ENCODE measurements around the gene IRF2BPL. TPM values are rescaled to one million over a fixed set of nuclear protein-coding genes. Genes with fewer than 3 reads are reported as not detected.

The IRF2BPL gene
- total RNA-seq, 4 donors from 2014 or later: 21.0 to 53.5 (median 32.5) TPM

GRCh38 chr14:77066578-77067172 lies 38.2 kb upstream of the IRF2BPL start:
- no peak overlapping the region for H3K4me3 ChIP-seq
- in situ Hi-C loops (cut with MboI; ENCODE audit: low pct_ligation_motif_present in 1 of 4, low pct_unique_long_range_greater_than_20kb in 1 of 4, low sequenced_read_pairs in 3 of 4) (loop anchor here in 2 of 4 donors (5.0 to 10.0 kb wide), 3 partner anchors 152 to 194 kb away; no protein-coding TSS in a partner anchor), intact Hi-C loops (cut with DNase I; ENCODE audit: low total_unique reads) (no loop called here)
- H3K4me1 ChIP-seq: peaks cover 4 to 17% (median 7%) of the 10 kb centered on the region in 4 donors
- no peak overlapping the region for H3K27ac ChIP-seq
- DNase-seq: no peak
- WGBS, 2 donors (ENCODE audit: low coverage in 1 of 2): 64% methylated on average over 10 of the region's 10 CpGs; no CpG with 5 or more reads in 1 of the 2 donors
- H3K36me3 ChIP-seq: no peaks in the 10 kb centered on the region
- H3K9me3 ChIP-seq: no peaks in the 10 kb centered on the region
- no peaks in the 10 kb centered on the region for H3K27me3 ChIP-seq
- no peak for TF ChIP-seq CTCF (IDR thresholded peaks at IDR 0.05)

- H3K27ac ChIP-seq: no peak overlapping the region
- H3K4me3 ChIP-seq: no peak overlapping the region
- TF ChIP-seq EP300 (IDR thresholded peaks at IDR 0.05; ENCODE audit: low read depth) (no peak), POLR2AphosphoS5 (IDR thresholded peaks at IDR 0.05) (no peak), CTCF (IDR thresholded peaks at IDR 0.05) (no peak)
- in situ Hi-C loops (cut with MboI; ENCODE audit: low pct_ligation_motif_present in 1 of 4, low pct_unique_long_range_greater_than_20kb in 1 of 4, low sequenced_read_pairs in 3 of 4) (loop anchor here in 2 of 4 donors (5.0 to 10.0 kb wide), 3 partner anchors 151 to 194 kb away; no protein-coding TSS in a partner anchor), intact Hi-C loops (cut with DNase I; ENCODE audit: low total_unique reads) (no loop called here)
- no peaks in the 10 kb centered on the region for H3K9me3 ChIP-seq
- H3K4me1 ChIP-seq: peaks cover 4 to 17% (median 7%) of the 10 kb centered on the region in 4 donors
- DNase-seq: no peak
- WGBS, 2 donors (ENCODE audit: low coverage in 1 of 2): 54 to 71% methylated on average over 2 to 6 of the region's 6 CpGs
- H3K36me3 ChIP-seq: no peaks in the 10 kb centered on the region
- no peaks in the 10 kb centered on the region for H3K27me3 ChIP-seq
These were observed 37.5 kb upstream of the IRF2BPL start for GRCh38 chr14:77065851-77066577.

- Histone ChIP-seq H3K4me1 (peaks cover 0 to 7% (median 6%) of the 10 kb centered on the region in 4 donors), H3K4me3 (no peak overlapping the region), H3K27ac (no peak overlapping the region), H3K9me3 (no peaks in the 10 kb centered on the region), H3K27me3 (no peaks in the 10 kb centered on the region), H3K36me3 (no peaks in the 10 kb centered on the region)
- WGBS, 2 donors (ENCODE audit: low coverage in 1 of 2): 79% methylated on average over 8 of the region's 8 CpGs; no CpG with 5 or more reads in 1 of the 2 donors
- no peak for DNase-seq
- in situ Hi-C loops (cut with MboI; ENCODE audit: low pct_ligation_motif_present in 1 of 4, low pct_unique_long_range_greater_than_20kb in 1 of 4, low sequenced_read_pairs in 3 of 4): loop anchor here in 2 of 4 donors (5.0 to 10.0 kb wide), 3 partner anchors 150 to 192 kb away; no protein-coding TSS in a partner anchor
- intact Hi-C loops (cut with DNase I; ENCODE audit: low total_unique reads): no loop called here
- TF ChIP-seq CTCF (IDR thresholded peaks at IDR 0.05): no peak
- no peak for TF ChIP-seq POLR2A (IDR thresholded peaks at IDR 0.05)
- TF ChIP-seq EP300 (IDR thresholded peaks at IDR 0.05; ENCODE audit: low read depth): no peak
- TF ChIP-seq POLR2AphosphoS5 (IDR thresholded peaks at IDR 0.05): no peak
These were observed 36.1 kb upstream of the IRF2BPL start for GRCh38 chr14:77064521-77065178.

- no peak for DNase-seq
- in situ Hi-C loops (cut with MboI; ENCODE audit: low pct_ligation_motif_present in 1 of 4, low pct_unique_long_range_greater_than_20kb in 1 of 4, low sequenced_read_pairs in 3 of 4): loop anchor here in 2 of 4 donors (10.0 kb wide), 2 partner anchors 149 to 179 kb away; no protein-coding TSS in a partner anchor
These were observed 35.2 kb upstream of the IRF2BPL start for GRCh38 chr14:77063571-77064171.

More at GRCh38 chr14:77063571-77064171, 35.2 kb upstream of the IRF2BPL start:
- TF ChIP-seq POLR2AphosphoS5 (IDR thresholded peaks at IDR 0.05) (no peak), POLR2A (IDR thresholded peaks at IDR 0.05) (no peak), EP300 (IDR thresholded peaks at IDR 0.05; ENCODE audit: low read depth) (no peak), CTCF (IDR thresholded peaks at IDR 0.05) (no peak)
- Histone ChIP-seq H3K27ac (no peak overlapping the region), H3K36me3 (no peaks in the 10 kb centered on the region), H3K4me3 (no peak overlapping the region), H3K4me1 (peaks cover 0 to 7% (median 6%) of the 10 kb centered on the region in 4 donors), H3K9me3 (no peaks in the 10 kb centered on the region), H3K27me3 (no peaks in the 10 kb centered on the region)
- intact Hi-C loops (cut with DNase I; ENCODE audit: low total_unique reads): no loop called here
- 60 to 78% methylated on average over 1 to 10 of the region's 10 CpGs for WGBS, 2 donors (ENCODE audit: low coverage in 1 of 2)

Measured in transverse colon (tissue), 4 donors.